Hepatocyte (in vitro differentiated cells): ENCODE measurements around the gene PCGF3.

Experiments used
- EZH2 ChIP-seq: fragments of 200-600 bp; sonication (generic); IDR thresholded peaks from 2 replicates; pipeline ENCODE4 v1.6.1; 2016; ENCODE audit warnings: antibody characterized with exemption, mild to moderate bottlenecking, borderline replicate concordance
- EZH2phosphoT487 ChIP-seq: fragments of 200-600 bp; sonication (generic); IDR thresholded peaks from one replicate; pipeline ENCODE4 v1.6.1; 2018; ENCODE audit warnings: antibody characterized with exemption, mild to moderate bottlenecking, low read depth, moderate library complexity; ENCODE audit not compliant: unreplicated experiment, severe bottlenecking

- TF ChIP-seq EZH2 (no peak), EZH2phosphoT487 (no peak)
These were observed 12.7 kb upstream of the PCGF3 start for GRCh38 chr4:692771-693554.
